ENCODE results near the gene SPSB3.
A peak's percentile ranks its signal among the peaks of the same experiment; 100 is the strongest.

The SPSB3 gene

GRCh38 chr16:1773703-1774447, 8.5 kb downstream of the SPSB3 start:
- peak; percentile 41 for DNase-seq

- DNase-seq: peak; percentile 91
Observed at GRCh38 chr16:1772908-1773702, 9.3 kb downstream of the SPSB3 start, which contains the start of gene MRPS34. MRPS34 (minus strand) TSS chr16:1773134; CDS start chr16:1773119, 15 bp downstream.

GRCh38 chr16:1772362-1772907, 9.9 kb downstream of the SPSB3 start, which contains the start of gene EME2:
EME2 (plus strand) TSS chr16:1772810; CDS start chr16:1773228, 418 bp downstream.
- peak; percentile 19 for DNase-seq

- DNase-seq: no peak
Observed at GRCh38 chr16:1771864-1772361, 10.5 kb downstream of the SPSB3 start.

GRCh38 chr16:1771188-1771863, 11.0 kb downstream of the SPSB3 start, which contains the start of gene NME3:
NME3 (minus strand) TSS chr16:1771543; CDS start chr16:1771534, 9 bp downstream.
- peak; percentile 67 for DNase-seq

GRCh38 chr16:1770328-1771187, 11.8 kb downstream of the SPSB3 start:
- peak; percentile 22 for DNase-seq

GRCh38 chr16:1769402-1770300, 12.7 kb downstream of the SPSB3 start:
- DNase-seq: no peak

GRCh38 chr16:1768767-1769401, 13.5 kb downstream of the SPSB3 start:
- no peak for DNase-seq

- DNase-seq: no peak
Observed at GRCh38 chr16:1768061-1768766, 14.2 kb downstream of the SPSB3 start.

GRCh38 chr16:1767116-1767994, 15.0 kb downstream of the SPSB3 start:
- DNase-seq: no peak

- no peak for DNase-seq
Observed at GRCh38 chr16:1766701-1767100, 15.7 kb downstream of the SPSB3 start.

- no peak for DNase-seq
Observed at GRCh38 chr16:1766231-1766630, 16.1 kb downstream of the SPSB3 start.

GRCh38 chr16:1765826-1766225, 16.5 kb downstream of the SPSB3 start:
- no peak for DNase-seq

- no peak for DNase-seq
Observed at GRCh38 chr16:1764971-1765370, 17.4 kb downstream of the SPSB3 start.

- DNase-seq: no peak
Observed at GRCh38 chr16:1763521-1764511, 18.6 kb downstream of the SPSB3 start.

GRCh38 chr16:1762879-1763520, 19.4 kb downstream of the SPSB3 start:
- DNase-seq: no peak
